ENCODE measurements around the gene RASA4B.

The RASA4B gene

GRCh38 chr7:102468478-102469350 is 48.9 kb downstream of the RASA4B start:
- peaks cover 11% of the 10 kb centered on the region for H3K36me3 Mint-ChIP-seq (ENCODE audit: low read depth)
- no peaks in the 10 kb centered on the region for H3K9me3 Mint-ChIP-seq
- no peaks in the 10 kb centered on the region for H3K27me3 Mint-ChIP-seq (ENCODE audit: low read depth)
- TF ChIP-seq, protein P1, sequence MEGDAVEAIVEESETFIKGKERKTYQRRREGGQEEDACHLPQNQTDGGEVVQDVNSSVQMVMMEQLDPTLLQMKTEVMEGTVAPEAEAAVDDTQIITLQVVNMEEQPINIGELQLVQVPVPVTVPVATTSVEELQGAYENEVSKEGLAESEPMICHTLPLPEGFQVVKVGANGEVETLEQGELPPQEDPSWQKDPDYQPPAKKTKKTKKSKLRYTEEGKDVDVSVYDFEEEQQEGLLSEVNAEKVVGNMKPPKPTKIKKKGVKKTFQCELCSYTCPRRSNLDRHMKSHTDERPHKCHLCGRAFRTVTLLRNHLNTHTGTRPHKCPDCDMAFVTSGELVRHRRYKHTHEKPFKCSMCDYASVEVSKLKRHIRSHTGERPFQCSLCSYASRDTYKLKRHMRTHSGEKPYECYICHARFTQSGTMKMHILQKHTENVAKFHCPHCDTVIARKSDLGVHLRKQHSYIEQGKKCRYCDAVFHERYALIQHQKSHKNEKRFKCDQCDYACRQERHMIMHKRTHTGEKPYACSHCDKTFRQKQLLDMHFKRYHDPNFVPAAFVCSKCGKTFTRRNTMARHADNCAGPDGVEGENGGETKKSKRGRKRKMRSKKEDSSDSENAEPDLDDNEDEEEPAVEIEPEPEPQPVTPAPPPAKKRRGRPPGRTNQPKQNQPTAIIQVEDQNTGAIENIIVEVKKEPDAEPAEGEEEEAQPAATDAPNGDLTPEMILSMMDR (IDR thresholded peaks at IDR 0.05; ENCODE audit: unreplicated experiment in 3 of 3) = no peak
- no peak overlapping the region for H3K4me3 Mint-ChIP-seq
- H3K4me1 Mint-ChIP-seq = peaks cover 7% of the 10 kb centered on the region
- no peak overlapping the region for H3K27ac Mint-ChIP-seq

DNA sequence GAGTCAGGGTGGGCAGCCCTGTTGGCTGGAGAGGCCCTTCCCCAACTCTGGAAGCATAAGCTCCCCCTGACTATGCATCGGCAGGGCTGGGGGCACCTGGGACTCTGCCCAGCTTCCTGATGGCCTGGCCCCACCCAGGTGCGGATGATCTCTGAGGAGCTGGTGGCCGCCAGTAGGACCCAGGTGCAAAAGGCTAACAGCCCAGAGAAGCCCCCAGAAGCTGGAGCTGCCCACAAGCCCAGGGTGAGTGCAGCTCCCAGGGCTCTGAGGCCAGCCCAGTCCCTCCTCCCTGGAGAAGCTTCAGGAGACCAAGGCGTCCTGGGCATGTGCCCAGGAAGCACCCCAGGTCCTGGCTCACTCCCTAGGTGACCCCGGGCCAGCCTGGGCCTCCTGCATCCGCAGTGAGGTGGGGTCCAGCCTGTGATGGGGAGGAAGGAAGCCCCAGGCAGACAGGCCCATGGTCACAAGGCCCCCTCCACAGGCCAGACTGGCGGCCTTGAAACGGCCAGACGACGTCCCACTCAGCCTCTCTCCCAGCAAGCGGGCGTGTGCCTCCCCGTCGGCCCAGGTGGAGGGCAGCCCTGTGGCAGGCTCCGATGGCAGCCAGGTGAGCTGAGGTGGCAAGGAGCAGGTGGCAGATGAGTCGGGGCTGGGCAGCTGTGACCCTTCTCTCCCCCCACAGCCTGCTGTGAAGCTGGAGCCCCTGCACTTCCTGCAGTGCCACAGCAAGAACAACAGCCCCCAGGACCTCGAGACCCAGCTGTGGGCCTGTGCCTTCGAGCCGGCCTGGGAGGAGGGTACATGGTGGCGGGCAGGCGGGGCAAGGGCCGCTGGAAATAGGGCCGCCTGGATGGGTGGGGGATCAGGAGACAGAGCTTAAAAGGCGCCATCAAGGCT is 49.7 kb downstream of the RASA4B start:
- Mint-ChIP-seq H3K9me3 (no peaks in the 10 kb centered on the region), H3K4me1 (peaks cover 9% of the 10 kb centered on the region), H3K27ac (no peak overlapping the region), H3K36me3 (ENCODE audit: low read depth) (peaks cover 11% of the 10 kb centered on the region), H3K4me3 (peak overlapping the region in 2 of 3 experiments; percentile 99), H3K27me3 (ENCODE audit: low read depth) (no peaks in the 10 kb centered on the region)
- TF ChIP-seq, protein P1 (IDR thresholded peaks at IDR 0.05; ENCODE audit: unreplicated experiment in 3 of 3) = no peak

DNA sequence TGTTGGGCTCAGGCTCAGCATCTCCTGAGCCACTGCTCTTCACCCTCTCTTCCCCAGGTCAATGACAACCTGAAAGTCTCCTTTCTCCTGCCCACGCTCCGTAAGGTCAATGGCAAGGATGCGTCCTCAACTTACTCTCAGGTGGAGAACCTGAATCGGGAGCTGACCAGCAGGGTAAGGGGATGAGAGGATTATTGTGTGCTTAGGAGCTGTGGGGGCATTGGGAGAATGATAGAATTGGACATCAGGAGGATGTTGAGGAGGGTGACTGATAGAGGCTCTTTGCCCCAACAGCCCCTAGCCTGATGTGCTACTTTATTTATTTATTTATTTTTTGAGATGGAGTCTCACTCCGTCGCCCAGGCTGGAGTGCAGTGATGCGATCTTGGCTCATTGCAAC is 51.5 kb downstream of the RASA4B start:
- Mint-ChIP-seq H3K27me3 (ENCODE audit: low read depth) (no peaks in the 10 kb centered on the region), H3K4me3 (peak overlapping the region; percentile 98 to 99 (median 99)), H3K4me1 (peaks cover 9% of the 10 kb centered on the region), H3K9me3 (no peaks in the 10 kb centered on the region), H3K27ac (no peak overlapping the region), H3K36me3 (ENCODE audit: low read depth) (peaks cover 13% of the 10 kb centered on the region)
- TF ChIP-seq, protein P1 (IDR thresholded peaks at IDR 0.05; ENCODE audit: unreplicated experiment in 3 of 3) = no peak

GRCh38 chr7:102464577-102465280 is 52.8 kb downstream of the RASA4B start, which contains the start of the genes ALKBH4 and LRWD1:
TSS of gene ALKBH4 (minus strand) at chr7:102464863. CDS start at chr7:102464836, 27 bp downstream.
TSS of gene LRWD1 (plus strand) at chr7:102464984. CDS start at chr7:102465081, 97 bp downstream.
- Mint-ChIP-seq H3K27ac (peak within 1 kb of the TSS; percentile 64 to 93 (median 82)), H3K4me1 (peaks cover 9% of the 10 kb centered on the region), H3K4me3 (peak within 1 kb of the TSS; percentile 98 to 99 (median 99)), H3K36me3 (ENCODE audit: low read depth) (peaks cover 11% of the 10 kb centered on the region), H3K27me3 (ENCODE audit: low read depth) (no peaks in the 10 kb centered on the region), H3K9me3 (no peaks in the 10 kb centered on the region)
- TF ChIP-seq, protein P1 (IDR thresholded peaks at IDR 0.05; ENCODE audit: unreplicated experiment in 3 of 3) = peak in 1 of 3 experiments; percentile 33

DNA sequence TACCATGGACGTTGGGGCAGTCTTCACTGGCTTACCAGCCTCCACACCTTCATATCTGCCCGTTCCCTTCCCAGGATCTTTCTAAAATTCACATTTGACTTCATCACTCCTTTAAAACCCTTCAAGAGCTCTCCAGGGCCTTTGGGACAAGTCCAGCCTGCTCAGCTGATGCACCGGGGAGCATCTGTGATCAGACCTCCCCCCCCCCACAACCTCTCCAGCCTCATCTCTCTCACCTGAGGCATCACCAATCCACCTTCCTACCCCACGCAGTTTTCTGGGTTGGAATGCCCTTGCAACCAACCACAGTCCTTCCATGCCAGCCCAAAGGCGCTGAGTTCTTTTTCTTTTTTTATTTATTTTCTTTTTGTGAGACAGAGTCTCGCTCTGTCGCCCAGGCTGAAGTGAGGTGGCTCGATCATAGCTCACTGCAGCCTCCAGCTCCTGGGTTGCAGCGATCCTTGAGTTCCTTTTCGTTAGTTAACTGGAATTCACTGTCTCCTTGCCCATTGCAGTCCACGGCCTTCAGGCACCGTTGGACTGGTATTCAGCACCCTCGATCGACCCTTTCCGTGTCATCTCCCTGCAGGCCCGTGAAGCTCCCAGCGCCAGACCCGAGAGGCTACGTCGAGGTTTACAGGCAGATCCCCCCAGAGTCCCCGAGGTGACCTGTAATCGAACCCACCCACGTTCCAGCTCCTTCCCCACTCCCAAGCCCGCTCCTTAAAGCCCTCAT is 53.6 kb downstream of the RASA4B start:
- Mint-ChIP-seq H3K9me3 (no peaks in the 10 kb centered on the region), H3K36me3 (ENCODE audit: low read depth) (peaks cover 11% of the 10 kb centered on the region)

More for the DNA sequence above, 53.6 kb downstream of the RASA4B start:
- Mint-ChIP-seq H3K27ac (peak overlapping the region; percentile 64 to 93 (median 82)), H3K4me3 (peak overlapping the region; percentile 98 to 99 (median 99)), H3K4me1 (peaks cover 9% of the 10 kb centered on the region), H3K27me3 (ENCODE audit: low read depth) (no peaks in the 10 kb centered on the region)
- TF ChIP-seq, protein P1 (IDR thresholded peaks at IDR 0.05; ENCODE audit: unreplicated experiment in 3 of 3) = no peak

Data from nephron (organoid).